ENCODE measurements around the gene DDTL. TPM values are rescaled to one million over a fixed set of nuclear protein-coding genes. Genes with fewer than 3 reads are reported as not detected.
A peak's percentile ranks its signal among the peaks of the same experiment; 100 is the strongest.
"Not testable (repeated sequence)": the region's sequence is repeated elsewhere in the genome, so short reads cannot be mapped to it uniquely, and the experiment has no call there.

Gene DDTL
- total RNA-seq = 3.5 TPM
- long read RNA-seq, partial matches to known transcripts = 2 of 3 reads
- long read RNA-seq, other reads (novel, unspliced or antisense) = 1 of 3 reads

DNA sequence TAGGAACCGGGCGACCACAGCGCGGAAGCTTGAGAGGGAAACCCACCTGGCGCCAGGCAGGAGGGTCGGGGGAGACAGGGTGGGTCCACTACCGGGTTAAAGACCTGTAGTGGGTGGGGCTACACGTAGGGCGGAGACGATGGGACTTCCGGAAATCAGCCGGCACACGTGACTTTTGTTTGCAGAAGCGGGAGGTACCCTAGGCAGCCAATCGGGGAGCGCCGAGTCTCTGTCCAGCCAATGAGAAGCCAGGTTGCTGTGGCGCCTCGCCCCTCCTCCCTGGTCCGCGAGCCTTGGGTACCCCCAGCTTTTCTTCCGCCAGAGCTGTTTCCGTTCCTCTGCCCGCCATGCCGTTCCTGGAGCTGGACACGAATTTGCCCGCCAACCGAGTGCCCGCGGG, at the start of gene DDTL:
Gene DDTL, plus strand, starts transcription at position 321 of the 400 bp plus-strand sequence. Its CDS starts 27 bp downstream, at position 348.
- DNase-seq (ENCODE audit: low spot score); intact Hi-C loops (cut with DNase I): not testable (repeated sequence)

DNA sequence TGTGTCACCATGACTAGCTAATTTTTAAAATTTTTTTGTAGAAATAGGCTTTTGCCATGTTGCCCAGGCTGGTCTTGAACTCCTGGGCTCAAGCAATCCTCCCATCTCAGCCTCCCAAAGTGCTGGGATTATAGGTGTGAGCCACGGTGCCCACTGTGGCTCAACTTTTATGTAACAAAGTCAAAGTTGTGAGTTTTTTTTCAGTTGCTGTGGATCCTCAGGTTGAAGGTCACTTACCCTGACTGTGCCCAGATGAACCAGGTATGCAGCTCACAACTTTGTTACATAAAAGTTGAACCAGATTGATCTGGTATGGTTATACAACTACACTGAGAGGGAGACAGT, 46.4 kb upstream of the DDTL start:
- intact Hi-C loops (cut with DNase I) = not testable (repeated sequence)

DNA sequence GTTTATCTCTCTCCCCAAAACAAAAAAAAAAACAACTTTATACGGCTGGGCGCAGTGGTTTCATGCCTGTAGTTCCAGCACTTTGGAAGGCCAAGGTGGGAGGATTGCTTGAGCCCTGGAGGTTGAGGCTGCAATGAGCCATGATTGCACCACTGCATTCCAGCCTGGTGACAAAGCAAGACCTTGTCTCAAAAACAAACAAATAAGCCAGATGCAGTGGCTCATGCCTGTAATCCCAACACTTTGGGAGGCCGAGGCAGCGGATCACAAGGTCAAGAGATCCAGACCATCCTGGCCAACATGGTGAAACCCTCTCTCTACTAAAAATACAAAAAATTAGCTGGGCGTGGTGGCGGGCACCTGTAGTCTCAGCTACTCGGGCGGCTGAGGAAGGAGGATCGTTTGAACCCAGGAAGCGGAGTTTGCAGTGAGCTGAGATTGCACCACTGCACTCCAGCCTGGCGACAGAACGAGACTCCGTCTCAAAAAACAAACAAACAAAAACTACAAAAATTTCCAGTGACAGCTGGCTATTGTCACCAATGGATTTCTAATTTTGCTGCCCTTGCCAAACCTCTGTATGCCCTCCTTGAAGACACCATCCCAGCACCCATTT, 45.0 kb upstream of the DDTL start:
- intact Hi-C loops (cut with DNase I); DNase-seq (ENCODE audit: low spot score): not testable (repeated sequence)

More for the DNA sequence above, 46.4 kb upstream of the DDTL start:
- not testable (repeated sequence) for DNase-seq (ENCODE audit: low spot score)

DNA sequence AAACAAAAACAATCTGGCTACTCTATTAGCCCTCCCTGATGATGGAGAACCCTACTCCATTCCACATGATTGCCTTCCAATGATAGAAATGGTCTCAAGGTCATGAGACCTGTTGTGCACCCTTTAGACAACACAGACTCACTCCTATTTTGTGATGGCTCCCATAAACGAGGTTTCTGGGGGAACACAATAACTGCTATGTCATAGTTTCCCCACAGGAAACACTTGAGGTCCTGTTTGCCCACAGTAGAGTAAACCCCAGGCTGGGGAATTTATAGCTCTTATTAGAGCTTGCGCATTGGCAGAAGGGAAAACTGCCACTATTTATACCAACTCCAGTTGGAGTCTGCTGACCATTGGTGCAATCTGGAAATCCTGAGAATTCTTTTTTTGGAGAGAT, 43.8 kb upstream of the DDTL start:
- no peak for DNase-seq (ENCODE audit: low spot score)
- intact Hi-C loops (cut with DNase I) = no loop called here

DNA sequence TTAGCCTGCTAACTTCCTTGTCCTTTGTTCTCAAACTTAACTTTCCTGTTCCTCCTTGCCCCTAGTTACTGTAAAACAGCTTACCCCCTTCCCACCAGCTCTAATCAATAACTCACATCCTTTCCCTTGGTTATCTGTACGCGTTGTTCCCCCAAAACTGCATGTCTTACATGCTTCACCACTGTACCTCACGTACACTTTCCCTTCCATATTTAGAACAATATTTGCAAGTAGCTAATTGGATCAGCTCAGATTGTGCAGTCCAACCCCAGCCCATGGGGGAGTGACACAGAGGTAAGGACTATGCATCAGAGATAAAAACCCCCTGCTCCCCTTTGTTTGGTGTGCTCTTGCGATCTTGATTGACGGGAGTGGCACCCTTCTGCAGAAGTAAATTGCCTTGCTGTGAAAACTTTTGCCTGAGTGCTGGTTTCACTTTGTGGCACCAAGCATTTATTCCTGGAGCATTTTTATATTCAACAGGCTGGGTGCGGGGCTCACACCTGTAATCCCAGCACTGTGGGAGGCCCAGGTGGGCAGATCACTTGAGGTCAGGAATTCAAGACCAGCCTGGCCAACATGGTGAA, 41.6 kb upstream of the DDTL start:
- intact Hi-C loops (cut with DNase I) = no loop called here
- DNase-seq (ENCODE audit: low spot score) = no peak

DNA sequence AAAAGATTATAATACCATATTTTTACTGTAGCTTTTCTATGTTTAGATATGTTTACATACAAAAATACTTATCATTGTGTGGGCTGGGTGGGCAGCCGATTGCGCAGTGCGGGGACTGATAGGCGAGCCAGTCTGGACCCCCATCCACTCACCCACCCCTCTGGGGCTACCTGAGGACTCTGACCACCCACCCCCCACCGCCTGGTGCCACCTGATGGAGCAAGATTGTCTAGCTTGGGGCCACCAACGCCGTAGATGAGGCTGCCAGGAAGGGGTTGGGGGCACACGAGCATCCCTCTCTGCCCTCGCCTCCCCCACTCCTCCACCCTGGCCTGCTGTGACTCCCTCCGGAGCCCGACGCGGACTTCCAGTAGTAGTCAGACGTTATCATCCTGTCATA, 40.1 kb upstream of the DDTL start:
- intact Hi-C loops (cut with DNase I) = no loop called here
- DNase-seq (ENCODE audit: low spot score) = no peak

DNA sequence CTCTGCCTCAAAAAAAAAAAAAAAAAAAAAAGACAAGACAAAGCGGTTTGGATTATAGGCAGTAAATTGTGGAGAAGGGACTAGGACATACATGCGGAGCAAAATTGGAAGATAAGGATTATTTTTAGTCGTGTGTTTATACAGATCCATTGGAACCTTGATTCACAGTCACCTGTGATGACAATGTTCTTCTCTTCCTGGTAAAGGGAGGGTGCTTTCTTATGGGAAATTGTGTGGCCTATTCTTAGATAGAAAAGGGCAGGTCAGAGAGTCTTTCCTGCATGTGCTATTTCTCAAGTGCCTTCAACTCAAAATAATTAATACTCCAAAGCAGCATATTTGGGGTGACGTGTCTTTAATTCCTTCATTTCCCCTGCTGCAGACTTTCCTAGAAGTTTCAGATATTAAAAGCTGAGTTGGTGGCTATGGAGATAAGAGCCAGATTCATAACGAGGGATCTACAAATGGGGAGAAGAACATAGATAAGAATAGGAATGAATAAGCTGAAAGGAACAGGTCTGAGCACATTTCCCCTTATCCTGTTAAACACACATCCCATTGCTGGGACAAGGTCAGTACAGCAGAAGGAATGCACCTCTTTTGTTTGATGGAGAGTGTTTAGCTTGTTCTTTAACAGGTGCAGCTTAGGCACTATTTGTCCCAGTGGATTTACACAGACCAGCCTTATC, 28.2 kb upstream of the DDTL start:
- no peak for DNase-seq (ENCODE audit: low spot score)
- intact Hi-C loops (cut with DNase I) = no loop called here

DNA sequence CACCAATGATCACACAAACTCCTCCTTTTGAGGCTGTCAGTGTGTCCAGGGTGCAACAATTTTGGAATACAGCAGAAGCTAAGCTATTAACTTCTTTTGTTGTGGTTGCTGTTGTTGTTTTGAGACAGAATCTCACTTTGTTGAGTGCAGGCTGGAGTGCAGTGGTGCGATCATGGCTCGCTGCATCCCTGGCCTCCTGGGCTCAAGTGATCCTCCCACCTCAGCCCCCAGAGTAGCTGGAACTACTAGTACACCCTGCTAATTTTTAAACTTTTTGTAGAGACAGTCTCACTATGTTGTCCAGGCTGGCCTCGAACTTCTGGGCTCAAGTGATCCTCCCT, 27.7 kb upstream of the DDTL start:
- intact Hi-C loops (cut with DNase I) = no loop called here
- DNase-seq (ENCODE audit: low spot score) = no peak

DNA sequence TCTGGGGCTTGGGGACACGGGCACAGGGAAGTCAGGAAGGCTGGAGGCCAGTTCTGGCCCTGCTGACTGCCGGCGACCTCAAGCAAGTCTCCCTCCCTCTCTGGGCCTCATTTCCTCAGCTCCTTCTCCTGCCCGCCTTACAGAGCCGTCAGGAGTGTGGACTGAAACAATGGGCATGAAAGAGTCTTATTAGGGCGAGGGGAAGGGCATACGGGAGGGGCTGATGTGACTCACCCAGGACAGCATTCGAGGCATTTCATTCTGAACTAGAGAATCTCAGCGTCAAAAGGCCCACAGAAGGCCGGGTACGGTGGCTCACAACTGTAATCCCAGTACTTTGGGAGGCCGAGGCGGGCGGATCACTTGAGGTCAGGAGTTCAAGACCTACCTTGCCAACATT, 26.5 kb upstream of the DDTL start:
- DNase-seq (ENCODE audit: low spot score); intact Hi-C loops (cut with DNase I): not testable (repeated sequence)

DNA sequence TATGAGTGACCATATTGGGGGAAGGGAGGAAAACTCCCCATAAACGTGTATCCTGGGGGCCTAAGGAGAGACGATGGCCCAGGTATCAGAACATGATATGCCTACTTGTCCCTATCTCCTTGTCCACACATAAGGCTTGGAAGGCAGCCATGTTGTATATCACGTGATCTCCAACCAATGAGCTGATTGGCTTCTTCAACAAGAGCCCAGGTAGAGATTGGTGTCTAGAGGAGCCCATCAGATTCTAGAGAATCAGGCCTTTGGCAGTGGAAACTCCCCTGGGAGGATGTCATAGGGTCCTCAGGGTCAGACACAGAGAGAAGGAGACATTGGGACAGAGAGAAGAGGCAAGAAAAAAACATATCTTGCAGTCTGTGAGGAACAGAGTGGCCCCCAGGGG, 19.3 kb upstream of the DDTL start:
- intact Hi-C loops (cut with DNase I) = not testable (repeated sequence)

DNA sequence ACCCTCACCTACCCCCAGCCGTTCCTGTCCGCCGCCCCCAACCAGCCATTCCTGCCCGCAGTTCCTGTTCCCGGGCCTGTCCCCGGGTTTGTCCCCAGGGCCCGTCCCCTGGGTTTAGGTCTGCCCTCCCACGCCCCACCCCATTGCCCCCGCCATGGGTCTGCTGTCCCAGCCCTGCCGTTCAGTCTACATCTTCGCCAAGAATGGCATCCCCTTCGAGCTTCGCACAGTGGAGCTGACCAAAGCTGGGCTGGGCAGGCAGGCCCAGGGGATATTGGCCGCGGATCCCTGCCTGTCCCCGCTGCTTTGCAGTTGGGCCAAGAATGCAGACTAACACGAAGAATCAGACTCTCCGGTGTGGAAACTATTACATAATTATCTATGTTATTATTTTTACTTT, 16.9 kb upstream of the DDTL start:
- intact Hi-C loops (cut with DNase I); DNase-seq (ENCODE audit: low spot score): not testable (repeated sequence)

More for the DNA sequence above, 19.3 kb upstream of the DDTL start:
- not testable (repeated sequence) for DNase-seq (ENCODE audit: low spot score)

DNA sequence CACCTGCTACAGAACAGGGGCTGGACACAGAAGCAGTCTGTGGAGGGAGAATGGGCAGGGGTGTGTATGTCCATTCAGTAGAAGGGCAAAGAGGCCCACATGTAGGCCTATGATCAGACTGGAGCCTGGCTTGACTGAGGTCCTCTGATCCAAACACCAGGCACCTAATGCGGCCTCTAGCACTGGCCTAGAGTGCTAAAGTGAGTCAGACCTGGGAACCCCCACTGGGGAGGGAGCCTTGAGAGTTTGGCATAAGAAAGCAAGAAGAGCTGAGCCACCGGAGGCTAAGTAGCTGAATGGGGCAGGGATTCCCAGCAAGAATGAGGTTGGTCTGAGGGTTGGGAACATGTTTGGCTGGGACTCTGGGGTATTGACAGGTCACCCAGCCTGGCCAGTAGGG, 15.3 kb upstream of the DDTL start:
- DNase-seq (ENCODE audit: low spot score); intact Hi-C loops (cut with DNase I): not testable (repeated sequence)

DNA sequence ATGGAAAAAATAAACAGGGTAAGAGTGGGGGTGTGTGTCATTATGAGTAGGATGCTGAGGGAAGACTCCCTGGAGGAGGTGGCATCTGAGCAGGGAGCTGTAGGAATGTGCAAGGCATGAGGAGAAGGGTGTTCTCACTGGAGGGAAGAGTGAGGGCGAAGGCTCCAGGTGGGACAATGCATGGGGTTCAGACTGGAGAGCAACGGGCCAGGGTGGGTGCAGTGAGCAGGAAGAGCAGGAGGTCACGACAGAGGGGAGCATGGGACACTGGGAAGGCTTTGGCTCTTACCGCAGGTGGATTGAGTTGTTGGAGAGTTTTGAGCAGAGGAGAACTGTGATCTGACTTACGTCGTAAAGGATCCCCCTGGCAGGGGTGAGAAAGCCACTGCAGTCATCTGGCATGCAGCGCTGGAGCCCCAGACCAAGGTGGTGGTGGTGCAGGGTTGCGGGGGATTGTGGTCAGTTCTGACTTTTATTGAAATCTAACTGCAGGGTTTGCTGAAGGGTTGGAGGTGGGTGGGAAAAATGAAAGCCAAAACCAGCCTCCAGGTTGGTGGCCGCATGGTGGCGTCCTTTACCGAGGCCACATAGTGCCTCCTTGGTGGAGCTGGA, 13.8 kb upstream of the DDTL start:
- intact Hi-C loops (cut with DNase I); DNase-seq (ENCODE audit: low spot score): not testable (repeated sequence)

DNA sequence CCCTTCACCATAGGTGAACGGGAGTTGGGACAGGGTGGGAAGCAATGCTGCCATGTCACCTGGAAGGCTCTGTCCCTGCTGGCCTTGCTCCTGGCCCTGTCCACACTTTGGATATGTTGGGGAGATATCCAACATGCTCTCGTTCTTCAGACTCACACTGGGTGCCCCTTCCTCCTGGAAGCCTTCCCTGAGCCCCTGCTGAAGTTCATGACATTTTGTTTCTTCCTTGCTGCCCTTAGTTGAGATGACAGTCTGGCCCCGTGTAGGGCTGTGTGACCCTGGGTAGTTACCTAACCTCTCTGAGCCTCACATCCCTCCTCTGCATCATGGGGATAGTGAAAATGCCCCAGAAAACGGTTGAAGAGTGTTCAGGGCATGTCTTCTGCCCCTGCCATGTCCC, 13.2 kb upstream of the DDTL start:
- DNase-seq (ENCODE audit: low spot score); intact Hi-C loops (cut with DNase I): not testable (repeated sequence)

DNA sequence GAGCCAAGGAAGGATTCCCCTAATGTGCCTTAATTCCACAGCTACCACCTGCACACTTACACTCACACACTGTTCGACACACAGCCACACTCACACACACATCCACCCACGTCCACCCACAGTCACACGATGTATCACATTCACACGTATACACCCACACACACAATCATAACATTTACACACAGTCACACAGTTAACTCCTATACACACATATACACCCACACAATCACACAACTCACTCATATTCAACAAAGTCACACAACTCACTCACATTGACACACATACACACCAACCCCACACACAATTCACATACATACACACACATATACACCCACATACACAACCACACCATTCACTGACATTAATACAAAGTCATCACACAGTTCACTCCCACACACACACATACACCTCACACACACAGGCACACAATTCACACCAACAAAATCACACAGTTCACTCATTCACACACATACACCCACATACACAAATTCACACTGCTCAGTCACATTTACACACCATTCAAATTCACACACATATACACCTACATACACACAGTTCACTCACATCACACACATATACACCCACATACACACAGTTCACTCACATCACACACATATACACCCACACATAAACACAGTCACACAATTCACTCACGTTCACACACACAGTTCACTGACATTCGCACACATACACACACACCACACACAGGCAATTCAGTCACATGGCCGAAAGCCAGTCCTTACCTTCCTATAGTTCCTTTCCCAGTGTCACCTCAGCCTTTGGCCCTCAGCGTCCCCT, 12.3 kb upstream of the DDTL start:
- DNase-seq (ENCODE audit: low spot score); intact Hi-C loops (cut with DNase I): not testable (repeated sequence)

DNA sequence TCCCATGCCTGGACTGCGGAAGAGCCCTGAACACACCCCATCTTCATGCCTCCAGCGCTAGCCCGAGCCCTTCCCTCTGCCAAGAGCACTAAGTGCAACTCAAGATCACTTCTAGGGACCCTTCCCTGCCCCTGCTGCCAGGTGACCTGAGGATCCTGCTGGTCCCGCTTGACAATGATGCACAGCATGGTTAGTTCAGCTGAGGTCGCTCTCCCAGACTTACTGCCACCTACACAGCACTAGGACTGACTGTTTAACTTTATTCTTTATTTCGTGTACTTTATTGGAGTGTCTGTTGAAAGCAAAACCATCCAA, 11.7 kb upstream of the DDTL start:
- DNase-seq (ENCODE audit: low spot score); intact Hi-C loops (cut with DNase I): not testable (repeated sequence)

DNA sequence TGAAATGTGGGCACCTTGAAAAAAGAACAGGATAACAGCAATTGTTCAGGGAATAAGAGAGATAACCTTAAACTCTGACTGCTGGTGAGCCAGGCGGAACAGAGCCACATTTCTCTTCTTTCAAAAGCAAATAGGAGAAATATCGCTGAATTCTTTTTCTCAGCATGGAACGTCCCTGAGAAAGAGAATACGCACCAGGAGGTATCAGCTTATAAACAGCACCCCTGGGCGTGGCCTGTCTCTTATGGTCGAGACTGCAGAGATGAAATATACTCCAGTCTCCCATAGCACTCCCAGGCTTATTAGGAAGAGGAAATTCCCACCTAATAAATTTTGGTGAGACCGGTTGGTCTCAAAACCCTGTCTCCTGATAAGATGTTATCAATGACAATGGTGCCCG, 10.8 kb upstream of the DDTL start:
- DNase-seq (ENCODE audit: low spot score); intact Hi-C loops (cut with DNase I): not testable (repeated sequence)

DNA sequence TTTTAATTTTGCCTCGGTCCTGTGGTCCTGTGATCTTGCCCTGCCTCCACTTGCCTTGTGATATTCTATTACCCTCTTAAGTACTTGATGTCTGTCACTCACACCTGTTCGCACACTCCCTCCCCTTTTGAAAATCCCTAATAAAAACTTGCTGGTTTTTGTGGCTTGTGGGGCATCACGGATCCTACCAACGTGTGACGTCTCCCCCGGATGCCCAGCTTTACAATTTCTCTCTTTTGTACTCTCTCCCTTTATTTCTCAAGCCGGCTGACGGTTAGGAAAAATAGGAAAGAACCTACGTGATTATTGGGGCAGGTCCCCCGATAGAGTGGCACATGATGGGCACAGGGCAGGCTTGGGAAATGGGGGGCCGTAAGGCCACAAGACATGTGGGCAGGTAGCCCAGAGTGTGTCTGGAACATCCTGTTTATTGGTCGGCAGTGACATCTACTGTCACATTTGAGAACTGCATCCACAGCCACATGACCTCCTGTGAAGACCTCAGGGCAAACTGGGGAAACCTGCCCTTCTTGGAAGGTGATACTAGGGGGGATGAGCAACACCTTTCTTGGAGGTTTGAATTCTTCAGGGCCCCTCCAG, 10.3 kb upstream of the DDTL start:
- intact Hi-C loops (cut with DNase I) = not testable (repeated sequence)
- DNase-seq (ENCODE audit: low spot score) = peak; percentile 81

DNA sequence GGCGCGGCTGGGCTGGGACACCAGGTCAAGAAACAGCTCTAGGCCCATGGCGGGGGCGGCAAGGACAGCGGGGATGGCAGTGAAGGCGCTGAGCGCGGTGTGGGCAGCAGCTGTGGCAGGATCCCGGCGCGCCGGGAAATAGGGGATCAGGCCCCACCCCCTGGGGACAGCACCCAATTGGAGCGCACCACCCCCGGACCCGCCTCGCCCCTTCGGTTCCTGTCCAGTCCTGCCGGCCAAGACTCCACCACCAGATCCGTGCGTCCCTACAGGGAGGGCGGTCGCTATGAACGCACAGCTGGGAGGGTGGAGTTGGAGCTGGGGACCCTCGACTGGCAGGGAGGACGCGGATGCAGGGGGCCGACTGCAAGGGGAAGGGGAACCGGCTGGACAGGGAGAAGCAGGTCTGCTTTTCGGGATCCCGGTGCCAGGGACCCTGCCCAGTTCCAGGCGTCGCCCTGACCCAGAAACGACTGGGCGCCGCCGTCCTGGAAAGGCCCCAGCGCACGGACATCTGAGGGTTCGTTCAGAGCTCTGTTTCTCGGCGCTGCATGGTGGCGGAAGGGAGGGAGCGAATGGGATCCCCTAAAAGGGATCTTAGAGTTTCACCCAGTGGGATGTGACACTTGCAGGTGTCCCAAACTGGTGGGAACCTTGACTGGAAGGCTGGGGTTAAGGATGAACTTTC, 5.5 kb upstream of the DDTL start, which contains the start of gene GSTT2B:
Gene GSTT2B, minus strand, starts transcription at position 112 of the 688 bp plus-strand sequence. Its CDS starts 64 bp downstream, at position 48.
- intact Hi-C loops (cut with DNase I); DNase-seq (ENCODE audit: low spot score): not testable (repeated sequence)

All from cardiac septum (tissue), 1 donor.